M059J (cell line): ENCODE results near the gene LTBR. TPM values are rescaled to one million over a fixed set of nuclear protein-coding genes. Genes with fewer than 3 reads are reported as not detected.

Experiments used
- DNase-seq: peaks from one replicate; pipeline ENCODE4 v3.0.0-alpha.2; 2012; ENCODE audit warnings: low read depth
- total RNA-seq: library from RNA; depleted of rRNA; stranded (reverse); fragments of >200 nt; shearing (Covaris generic); gene quantifications from 2 replicates; pipeline ENCODE4 v1.2.3, GENCODE V29; 2014

The LTBR gene
- total RNA-seq, 1 experiment from 2014 or later: 0.49 TPM

DNA sequence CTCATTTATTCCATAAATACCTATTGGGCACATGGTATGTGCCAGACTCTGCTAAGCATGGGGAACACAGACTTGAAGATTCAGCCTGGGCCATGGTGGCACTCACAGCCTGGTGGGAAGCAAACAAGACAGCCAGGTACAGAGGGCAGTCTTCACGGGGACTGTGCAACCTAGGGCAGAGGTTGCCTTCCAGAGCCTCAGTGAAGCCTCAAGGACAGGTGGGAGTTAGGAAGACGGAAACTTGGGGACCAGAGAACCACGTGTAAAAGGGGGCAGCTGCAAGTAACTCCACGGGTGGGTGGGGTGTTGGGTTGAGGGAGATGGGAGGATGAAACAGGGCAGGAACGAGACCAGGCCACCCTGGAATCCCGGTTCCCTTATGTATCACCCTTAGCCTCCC, 980 bp upstream of the LTBR start:
- no peak for DNase-seq

DNA sequence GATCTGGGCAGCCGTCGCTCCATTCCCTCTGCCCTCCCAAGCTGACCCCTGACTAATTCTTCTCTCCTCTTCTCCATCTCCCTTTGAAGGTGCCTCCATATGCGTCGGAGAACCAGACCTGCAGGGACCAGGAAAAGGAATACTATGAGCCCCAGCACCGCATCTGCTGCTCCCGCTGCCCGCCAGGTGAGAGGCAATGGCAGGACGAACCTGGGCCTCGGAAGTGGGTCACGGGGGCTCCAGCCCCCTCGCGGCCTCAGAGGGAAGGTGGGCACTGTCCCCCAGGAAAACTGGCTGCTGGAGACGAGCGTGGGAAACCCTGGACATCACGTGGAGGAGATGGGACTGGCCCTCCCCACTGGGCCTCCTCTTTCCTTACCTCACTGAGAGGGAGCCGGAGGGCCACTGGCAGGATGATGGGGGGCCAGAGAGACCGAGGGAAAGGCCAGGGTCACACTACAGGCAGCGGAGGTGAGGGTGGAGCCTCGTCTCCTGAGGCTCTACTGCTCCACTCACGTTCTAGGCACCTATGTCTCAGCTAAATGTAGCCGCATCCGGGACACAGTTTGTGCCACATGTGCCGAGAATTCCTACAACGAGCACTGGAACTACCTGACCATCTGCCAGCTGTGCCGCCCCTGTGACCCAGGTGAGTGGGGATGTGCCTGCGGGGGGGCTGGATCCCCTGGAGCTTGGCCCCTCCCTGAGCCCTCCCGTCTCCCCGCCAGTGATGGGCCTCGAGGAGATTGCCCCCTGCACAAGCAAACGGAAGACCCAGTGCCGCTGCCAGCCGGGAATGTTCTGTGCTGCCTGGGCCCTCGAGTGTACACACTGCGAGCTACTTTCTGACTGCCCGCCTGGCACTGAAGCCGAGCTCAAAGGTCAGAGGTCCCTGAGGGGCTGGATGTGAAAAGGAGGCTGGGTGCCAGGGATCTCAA, 806 bp downstream of the LTBR start:
- DNase-seq: no peak

DNA sequence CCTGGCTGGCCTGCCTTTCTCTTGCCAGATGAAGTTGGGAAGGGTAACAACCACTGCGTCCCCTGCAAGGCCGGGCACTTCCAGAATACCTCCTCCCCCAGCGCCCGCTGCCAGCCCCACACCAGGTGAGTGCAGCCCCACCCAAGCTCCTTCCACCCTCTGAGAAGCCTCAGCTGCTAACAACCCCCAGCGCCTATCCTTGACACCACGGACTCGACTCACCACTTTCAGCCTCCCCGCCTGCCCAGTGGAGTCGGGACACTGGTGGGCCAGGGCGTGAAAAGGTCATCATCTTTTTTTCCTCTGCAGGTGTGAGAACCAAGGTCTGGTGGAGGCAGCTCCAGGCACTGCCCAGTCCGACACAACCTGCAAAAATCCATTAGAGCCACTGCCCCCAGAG, 2.1 kb downstream of the LTBR start:
- DNase-seq: no peak

DNA sequence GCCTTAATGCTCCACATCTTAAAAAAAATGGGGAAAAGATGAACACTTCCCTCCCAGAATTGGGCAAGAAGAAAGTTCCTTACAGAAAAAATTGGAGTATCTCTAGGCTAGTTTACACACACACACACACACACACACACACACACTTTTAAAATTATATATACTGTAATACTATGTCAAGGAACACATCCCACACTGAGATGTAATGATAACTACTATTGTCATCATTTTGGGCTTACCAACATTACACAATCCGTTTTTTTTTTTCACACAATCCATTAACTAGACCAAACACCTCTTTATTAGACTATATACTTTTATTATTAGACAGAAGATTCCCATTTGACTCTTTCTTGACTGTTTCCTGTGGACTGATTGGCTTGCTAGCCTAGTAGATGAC, 2.5 kb downstream of the LTBR start:
- DNase-seq: no peak

DNA sequence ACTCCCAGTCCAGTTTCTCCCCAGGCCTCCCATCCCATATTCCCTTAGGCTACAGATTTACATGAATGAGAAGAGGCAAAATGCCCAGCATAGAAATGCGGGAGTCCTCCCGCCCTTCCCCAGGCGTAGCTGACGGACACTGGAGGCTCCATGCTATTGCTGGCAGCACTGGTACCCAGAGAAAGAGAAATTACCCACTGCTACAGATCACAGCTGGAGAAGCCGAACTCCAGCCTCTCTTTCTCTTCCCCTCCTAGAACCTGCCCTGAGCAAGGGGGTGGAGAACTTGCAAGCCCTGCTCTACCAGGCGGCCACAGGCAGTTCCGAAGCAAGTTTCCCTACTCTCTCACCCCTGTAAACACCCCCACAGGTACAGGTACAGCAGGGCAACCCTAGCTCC, 3.6 kb downstream of the LTBR start:
- DNase-seq: no peak

DNA sequence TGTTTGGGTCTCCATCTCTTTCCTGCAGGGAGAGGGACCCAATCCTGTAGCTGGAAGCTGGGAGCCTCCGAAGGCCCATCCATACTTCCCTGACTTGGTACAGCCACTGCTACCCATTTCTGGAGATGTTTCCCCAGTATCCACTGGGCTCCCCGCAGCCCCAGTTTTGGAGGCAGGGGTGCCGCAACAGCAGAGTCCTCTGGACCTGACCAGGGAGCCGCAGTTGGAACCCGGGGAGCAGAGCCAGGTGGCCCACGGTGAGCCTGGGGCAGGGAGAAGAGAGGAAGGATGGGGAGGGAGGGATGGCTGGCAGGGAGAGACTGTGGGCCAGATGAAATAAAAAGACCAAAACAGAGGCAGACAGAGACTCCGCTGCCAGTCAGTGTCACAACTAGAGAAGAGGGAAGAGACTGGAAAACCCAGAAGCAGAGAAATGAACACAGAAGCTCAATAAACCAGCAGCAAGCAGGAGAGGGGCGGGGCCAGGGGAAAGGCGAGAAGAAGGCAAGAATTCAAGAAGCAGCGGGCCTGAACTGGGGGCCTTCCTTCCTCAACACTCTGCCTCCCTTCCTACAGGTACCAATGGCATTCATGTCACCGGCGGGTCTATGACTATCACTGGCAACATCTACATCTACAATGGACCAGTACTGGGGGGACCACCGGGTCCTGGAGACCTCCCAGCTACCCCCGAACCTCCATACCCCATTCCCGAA, 6.3 kb downstream of the LTBR start:
- DNase-seq: no peak

DNA sequence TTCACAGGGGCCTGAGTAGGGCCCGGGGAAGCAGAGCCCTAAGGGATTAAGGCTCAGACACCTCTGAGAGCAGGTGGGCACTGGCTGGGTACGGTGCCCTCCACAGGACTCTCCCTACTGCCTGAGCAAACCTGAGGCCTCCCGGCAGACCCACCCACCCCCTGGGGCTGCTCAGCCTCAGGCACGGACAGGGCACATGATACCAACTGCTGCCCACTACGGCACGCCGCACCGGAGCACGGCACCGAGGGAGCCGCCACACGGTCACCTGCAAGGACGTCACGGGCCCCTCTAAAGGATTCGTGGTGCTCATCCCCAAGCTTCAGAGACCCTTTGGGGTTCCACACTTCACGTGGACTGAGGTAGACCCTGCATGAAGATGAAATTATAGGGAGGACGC, 7.1 kb downstream of the LTBR start:
- DNase-seq: no peak

DNA sequence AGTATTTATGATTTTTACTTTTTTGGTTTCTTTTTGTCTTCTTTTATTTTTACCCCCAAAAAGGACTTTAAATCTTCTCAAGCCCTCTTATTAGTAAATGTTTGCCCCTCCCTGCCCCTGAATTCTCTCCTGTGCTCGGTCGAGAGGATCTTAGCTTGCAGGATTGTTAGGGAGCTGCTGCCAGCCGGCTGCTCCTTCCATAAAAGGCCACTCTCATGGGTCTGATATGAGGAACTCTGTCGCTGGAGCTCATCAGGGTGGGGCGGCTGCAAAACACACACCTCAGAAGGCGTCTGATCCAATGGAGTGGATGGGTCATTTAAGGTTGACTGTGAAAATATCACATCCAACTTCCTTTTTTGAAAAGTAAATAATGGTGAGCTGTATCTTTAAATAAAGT, 8.5 kb downstream of the LTBR start:
- no peak for DNase-seq

DNA sequence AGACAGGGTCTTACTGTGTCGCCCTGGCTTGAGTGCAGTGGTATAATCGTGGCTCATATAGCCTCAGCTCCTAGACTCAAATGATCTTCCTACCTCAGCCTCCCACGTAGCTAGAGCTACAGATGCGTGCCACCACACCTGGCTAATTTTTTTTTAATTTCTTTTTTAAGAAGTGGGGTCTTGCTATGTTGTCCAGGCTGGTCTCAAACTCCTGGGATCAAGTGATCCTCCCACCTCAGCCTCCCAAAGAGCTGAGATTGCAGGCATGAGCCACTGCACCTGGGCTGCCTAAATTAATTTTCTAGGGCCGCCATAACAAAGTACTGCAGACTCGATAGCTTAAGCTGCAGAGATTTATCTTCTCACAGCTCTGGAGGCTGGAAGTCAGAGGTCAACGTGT, 9.1 kb downstream of the LTBR start:
- DNase-seq: no peak

DNA sequence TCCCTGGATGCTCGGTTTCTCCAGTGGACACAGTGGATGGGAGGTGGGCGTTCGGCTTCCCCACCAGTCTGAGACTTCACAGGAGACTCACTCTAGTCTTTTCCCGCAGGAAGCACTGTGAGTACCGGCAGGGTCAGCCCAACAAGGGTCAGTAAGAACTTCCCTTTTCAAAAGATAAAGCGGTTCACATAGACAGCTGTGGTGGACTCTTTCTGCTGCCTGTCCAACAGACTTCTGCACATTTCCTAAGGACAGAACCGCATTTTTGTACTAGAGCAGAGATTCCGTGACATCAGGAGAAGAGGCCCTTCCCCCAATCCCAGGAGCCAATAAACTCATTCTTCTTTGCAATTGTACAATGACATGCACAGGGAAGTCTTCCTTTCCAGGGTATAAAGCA, 10.4 kb downstream of the LTBR start:
- DNase-seq: no peak

DNA sequence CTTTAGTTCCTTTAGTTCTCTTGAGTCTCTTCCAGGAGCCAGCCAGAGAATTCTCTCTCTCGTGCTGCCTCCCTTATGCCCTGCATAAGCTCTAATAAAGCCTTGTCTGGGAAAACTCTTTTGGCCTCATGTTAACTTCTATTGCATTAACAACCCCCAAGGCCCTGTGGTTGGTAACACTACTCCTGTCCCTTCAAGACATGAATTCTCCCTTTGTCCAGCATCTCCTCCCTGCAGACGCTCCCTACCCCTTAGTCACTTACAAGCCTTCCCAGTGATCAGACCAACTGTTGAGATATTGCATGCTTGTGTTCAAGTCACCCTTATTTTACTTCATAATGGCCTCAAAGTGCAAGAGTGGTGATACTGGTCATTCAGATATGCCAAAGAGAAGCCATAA, 12.1 kb downstream of the LTBR start:
- no peak for DNase-seq

DNA sequence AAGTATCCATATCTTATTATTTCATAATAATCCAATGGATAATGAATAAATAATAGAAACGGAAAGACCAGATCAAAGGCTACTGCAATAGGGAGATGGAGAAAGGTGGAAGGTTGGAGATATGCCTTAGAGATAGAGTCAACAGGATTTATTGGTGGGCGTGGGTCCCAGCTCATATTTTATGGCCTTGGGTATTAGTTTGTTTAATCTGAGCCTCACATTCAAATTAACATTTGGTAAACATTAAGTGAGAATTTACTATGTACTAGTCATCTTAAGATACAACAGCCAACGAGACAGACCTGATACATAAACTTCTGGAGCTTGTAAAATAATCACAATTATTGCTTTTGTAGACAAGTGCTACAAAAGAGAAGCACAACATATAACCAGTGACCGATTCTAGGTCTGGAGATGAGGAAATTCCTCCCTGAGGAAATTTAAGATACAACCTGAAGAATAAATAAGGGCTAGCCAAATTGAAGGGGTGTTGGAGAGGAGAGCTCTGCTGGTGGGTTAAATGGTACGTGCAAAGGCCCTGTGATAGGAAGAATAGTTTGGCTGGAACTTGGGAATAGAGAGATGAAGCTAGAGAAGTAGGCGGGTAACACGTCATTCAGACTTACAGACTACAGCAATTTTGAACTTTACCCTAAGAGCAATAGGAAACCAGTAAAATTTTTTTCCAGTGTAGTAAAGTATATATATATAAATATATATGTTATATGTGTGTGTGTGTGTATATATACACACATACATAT, 16.1 kb downstream of the LTBR start:
- no peak for DNase-seq

DNA sequence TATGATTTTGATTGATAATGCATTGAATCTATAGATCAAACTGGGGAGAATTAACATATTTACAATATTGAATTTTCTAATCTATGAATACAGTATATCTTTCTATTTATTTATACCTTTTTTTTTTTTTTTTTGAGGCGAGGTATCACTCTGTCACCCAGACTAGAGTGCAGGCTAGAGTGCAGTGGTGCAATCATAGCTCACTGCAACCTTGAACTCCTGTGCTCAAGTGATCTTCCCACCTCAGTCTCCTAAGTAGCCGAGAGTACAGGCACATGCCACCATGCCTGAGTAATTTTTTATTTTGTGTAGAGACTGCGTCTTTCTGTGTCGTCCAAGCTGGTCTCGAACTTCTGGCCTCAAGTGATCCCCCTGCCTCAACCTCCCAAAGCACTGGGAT, 20.4 kb downstream of the LTBR start:
- no peak for DNase-seq

DNA sequence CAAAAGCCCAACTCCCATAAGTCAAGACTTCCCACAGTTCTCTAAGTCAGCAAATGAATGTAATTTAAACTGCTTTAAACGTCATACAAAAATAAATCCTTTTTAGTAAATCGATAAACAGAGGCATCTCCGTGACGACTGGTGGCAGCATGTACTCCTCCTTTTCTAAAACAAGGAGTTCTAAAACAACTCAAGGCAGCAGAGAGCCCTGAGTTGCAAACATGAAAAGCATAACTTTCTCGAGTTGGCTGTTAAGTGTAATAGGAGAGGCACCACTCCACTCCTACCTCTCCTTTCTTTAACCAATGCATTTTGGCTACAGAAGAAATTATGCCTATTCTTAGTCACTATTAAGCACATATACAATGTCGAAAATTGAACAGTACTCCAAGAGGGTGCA, 22.0 kb downstream of the LTBR start:
- no peak for DNase-seq

DNA sequence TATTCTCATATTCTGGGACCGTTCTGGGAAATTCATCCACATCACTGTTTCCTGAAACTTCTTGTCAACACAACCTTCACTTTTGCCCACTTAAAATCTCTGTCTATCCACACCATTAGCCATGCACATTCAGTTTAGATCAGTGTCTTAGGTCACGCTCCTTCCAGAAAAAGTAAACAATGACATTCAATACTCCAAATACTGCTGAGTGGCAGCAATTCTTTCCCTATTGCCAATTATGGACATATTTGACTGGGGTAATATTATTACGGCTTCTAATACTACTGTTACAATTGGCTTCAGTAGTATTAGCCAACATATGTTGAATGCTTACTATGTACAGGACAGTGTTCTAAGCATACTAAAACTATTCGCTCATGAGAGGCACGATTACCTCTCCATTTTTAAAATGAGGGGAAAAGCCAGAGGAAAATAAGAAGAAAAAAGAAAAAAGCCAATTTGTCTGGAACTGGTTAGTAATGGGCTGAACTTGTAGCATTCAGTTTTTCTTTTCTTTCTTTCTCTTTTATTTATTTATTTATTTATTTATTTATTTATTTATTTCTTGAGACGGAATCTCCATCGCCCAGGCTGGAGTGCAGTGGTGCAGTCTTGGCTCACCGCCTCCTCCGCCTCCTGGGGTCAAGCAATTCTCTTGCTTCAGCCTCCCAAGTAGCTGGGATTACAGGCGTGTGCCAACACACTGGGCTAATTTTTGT, 23.4 kb downstream of the LTBR start:
- no peak for DNase-seq

DNA sequence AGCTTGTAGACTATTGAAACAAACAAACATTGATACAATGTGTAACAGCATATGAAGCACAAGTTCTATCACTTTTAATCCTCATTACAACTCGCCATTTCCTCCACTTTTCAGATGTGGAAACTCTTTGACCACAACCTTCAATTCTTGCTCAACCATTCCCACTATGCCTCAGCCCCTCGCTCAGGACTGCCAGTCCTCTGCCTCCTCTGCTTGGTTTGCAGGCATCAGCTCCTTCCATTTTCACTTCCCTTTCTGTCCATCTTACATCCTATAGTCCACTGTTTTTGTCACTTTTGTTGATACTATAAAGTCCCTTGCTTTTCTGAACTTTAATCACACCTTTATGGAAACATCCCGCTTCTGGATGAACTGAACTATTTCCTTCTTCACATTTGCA, 32.6 kb downstream of the LTBR start:
- no peak for DNase-seq

DNA sequence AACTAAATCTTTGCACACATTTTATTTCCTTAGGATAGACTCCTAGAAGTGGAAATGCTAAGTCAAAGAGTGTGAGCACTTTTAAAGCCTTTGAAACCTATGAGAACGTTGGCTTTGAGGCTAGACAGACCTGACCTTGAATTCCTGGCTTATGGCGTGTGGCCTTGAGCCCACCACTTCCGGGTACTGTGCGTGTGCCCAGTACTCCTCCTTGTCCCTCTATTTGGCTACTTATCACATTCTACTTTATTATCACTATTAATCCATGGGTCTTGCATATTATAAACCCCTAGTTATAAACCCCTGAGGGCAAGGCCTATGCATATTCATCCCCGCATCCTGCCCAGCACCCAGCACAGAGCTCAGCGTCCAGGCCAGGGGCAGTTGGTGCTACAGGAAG, 34.8 kb downstream of the LTBR start:
- DNase-seq: no peak

DNA sequence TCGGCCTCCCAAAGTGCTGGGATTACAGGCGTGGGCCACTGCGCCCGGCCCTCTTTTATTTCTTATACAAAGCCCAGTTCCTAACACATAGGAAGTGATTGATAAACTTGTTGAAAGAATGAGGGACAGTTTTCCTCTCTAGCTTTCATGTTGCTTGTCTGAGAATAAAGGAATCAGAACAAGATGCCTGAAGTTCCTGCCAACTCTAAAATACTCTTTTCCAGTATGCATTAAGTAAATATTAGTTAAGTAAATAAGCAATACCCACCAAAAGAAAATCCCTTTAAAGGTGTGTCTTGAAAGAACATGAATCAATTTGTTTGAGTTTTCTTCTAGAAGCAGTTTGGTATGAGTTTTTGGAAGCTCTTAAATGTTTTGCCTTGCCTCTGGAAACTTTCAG, 36.4 kb downstream of the LTBR start:
- DNase-seq: no peak

DNA sequence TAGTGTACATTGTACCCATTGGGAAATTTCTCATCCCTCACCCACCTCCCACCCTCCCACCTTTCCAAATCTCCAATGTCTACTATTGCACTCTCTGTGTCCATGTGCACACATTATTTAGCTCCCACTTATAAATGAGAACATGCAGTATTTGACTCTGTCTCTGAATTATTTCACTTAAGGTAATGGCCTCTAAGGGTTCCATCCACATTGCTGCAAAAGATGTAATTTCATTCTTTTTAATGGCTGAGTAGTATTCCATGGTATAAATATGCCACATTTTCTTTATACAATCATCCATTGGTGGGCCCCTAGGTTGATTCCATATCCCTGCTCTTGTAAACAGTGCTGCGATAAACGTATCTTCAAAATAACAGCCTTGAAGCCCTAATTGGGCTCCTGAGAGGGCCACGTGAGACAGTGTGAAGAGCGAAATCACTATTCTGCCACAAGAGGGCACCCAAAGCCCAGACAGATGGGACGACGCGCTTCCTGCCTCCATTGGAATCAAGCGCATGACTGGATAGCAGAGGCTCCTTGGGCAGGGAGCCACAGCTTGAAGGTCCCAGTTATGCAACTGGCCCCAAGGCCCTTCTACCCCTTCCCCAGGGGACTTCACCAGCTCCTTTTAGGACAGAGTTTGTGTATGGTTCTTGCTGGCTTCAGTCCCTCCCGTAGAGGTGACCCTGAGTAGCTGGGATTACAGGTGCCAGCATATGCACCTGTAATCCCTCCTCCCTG, 39.5 kb downstream of the LTBR start:
- peak; percentile 87 for DNase-seq

DNA sequence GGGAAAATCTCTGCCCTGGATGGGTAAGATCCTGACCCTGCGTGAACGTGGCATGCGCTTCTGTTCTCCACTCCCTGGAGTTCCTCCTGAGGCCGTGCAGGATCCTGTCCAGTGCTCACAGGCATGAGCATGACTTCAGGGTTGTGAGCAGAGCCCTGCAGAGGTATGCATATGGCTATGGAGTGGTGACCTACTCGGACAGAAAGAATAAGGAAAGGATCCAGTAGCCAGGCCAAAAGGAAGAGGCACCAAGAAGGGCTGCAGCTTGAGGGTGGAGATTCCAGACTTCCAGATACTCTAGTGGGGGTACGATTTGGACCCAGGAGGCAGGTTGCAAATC, 40.0 kb downstream of the LTBR start:
- DNase-seq: no peak

DNA sequence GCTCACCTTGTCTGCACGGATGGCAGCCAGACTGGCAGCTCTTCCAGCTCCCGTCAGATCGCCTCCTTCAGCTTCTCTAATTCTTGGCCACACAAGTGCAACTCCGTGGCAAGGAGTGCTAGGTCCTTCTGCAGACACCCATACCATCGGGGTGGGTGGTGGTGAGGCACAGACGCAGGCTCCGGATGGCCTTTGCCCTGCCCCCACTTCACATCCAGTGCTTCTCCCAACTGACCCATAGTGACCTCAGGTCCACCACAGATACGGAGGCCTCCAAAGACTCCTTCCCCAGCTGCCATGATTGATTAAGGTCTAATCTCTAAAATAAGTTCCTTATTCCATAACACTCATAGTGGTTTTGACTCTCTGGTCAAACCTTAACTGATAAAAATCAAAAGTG, 40.9 kb downstream of the LTBR start:
- no peak for DNase-seq
